Mesothelial cell of epicardium (in vitro differentiated cells): ENCODE data around the gene ZBED2. TPM values are rescaled to one million over a fixed set of nuclear protein-coding genes. Genes with fewer than 3 reads are reported as not detected.

Experiments used
- DNase-seq, 2 experiments: peaks; one replicate each; pipeline ENCODE4 v3.0.0; 2021; ENCODE audit warnings: low spot score in 2 of 2; ENCODE audit not compliant: unreplicated experiment in 2 of 2
- H3K27ac Mint-ChIP-seq: 2 replicates; pipeline ENCODE4 v1.8.0; 2021; ENCODE audit warnings: mixed read lengths
- H3K27me3 Mint-ChIP-seq: 2 replicates; pipeline ENCODE4 v1.8.0; 2021; ENCODE audit warnings: low read depth, mixed read lengths
- H3K36me3 Mint-ChIP-seq: 2 replicates; pipeline ENCODE4 v1.8.0; 2021; ENCODE audit warnings: mixed read lengths
- H3K4me1 Mint-ChIP-seq: 2 replicates; pipeline ENCODE4 v1.8.0; 2021; ENCODE audit warnings: mixed read lengths
- H3K4me3 Mint-ChIP-seq: 2 replicates; pipeline ENCODE4 v1.8.0; 2021; ENCODE audit warnings: mild to moderate bottlenecking, moderate library complexity, mixed read lengths
- H3K9me3 Mint-ChIP-seq: 2 replicates; pipeline ENCODE4 v1.8.0; 2021; ENCODE audit warnings: mixed read lengths
- total RNA-seq: library from RNA; stranded (reverse); gene quantifications from 3 replicates; pipeline ENCODE4 v1.2.1, GENCODE V29; 2021
- TF ChIP-seq, protein P1 (sequence below): fragments of 200-600 bp; sonication (generic); IDR thresholded peaks from one replicate; pipeline ENCODE4 v1.5.0; 2021; ENCODE audit warnings: antibody characterized with exemption; ENCODE audit not compliant: unreplicated experiment

ZBED2 gene
- total RNA-seq, 1 donor from 2014 or later = not detected

DNA sequence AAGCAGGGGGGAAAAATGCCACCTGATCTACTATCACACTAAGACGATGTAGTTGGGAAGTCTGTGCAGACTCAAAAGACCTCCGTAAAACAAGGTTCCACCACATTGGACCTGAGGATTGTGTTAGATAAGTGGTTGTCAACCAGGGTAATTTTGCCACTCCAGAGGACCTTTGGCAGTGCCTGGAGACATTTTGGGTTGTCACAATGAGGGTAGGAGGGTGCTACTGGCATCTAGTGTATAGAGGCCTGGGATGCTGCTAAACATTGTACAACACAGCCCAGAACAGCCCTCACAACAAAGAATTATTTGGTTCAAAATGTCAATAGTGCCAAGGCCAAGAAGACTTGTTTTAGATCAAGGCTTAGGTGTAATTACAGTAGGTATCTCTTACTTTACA lies 14.6 kb upstream of the ZBED2 start:
- H3K27me3 Mint-ChIP-seq = no peaks in the 10 kb centered on the region

GRCh38 chr3:111608383-111608782 lies 13.2 kb upstream of the ZBED2 start:
- DNase-seq = no peak
- H3K4me3 Mint-ChIP-seq = no peak overlapping the region
- H3K27ac Mint-ChIP-seq = no peak overlapping the region
- H3K9me3 Mint-ChIP-seq = no peaks in the 10 kb centered on the region
- TF ChIP-seq, protein P1, sequence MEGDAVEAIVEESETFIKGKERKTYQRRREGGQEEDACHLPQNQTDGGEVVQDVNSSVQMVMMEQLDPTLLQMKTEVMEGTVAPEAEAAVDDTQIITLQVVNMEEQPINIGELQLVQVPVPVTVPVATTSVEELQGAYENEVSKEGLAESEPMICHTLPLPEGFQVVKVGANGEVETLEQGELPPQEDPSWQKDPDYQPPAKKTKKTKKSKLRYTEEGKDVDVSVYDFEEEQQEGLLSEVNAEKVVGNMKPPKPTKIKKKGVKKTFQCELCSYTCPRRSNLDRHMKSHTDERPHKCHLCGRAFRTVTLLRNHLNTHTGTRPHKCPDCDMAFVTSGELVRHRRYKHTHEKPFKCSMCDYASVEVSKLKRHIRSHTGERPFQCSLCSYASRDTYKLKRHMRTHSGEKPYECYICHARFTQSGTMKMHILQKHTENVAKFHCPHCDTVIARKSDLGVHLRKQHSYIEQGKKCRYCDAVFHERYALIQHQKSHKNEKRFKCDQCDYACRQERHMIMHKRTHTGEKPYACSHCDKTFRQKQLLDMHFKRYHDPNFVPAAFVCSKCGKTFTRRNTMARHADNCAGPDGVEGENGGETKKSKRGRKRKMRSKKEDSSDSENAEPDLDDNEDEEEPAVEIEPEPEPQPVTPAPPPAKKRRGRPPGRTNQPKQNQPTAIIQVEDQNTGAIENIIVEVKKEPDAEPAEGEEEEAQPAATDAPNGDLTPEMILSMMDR = no peak
- H3K4me1 Mint-ChIP-seq = peaks cover 12% of the 10 kb centered on the region
- H3K36me3 Mint-ChIP-seq = no peaks in the 10 kb centered on the region
- H3K27me3 Mint-ChIP-seq = no peaks in the 10 kb centered on the region

More for the DNA sequence above, 14.6 kb upstream of the ZBED2 start:
- DNase-seq = no peak
- H3K36me3 Mint-ChIP-seq = no peaks in the 10 kb centered on the region
- no peak overlapping the region for H3K27ac Mint-ChIP-seq
- no peaks in the 10 kb centered on the region for H3K9me3 Mint-ChIP-seq
- no peak overlapping the region for H3K4me3 Mint-ChIP-seq
- H3K4me1 Mint-ChIP-seq = peaks cover 12% of the 10 kb centered on the region
- TF ChIP-seq, protein P1 = no peak

- no peaks in the 10 kb centered on the region for H3K9me3 Mint-ChIP-seq
- H3K27ac Mint-ChIP-seq = no peak overlapping the region
- H3K4me1 Mint-ChIP-seq = peaks cover 12% of the 10 kb centered on the region
- no peak for DNase-seq
- no peaks in the 10 kb centered on the region for H3K27me3 Mint-ChIP-seq
- TF ChIP-seq, protein P1 = no peak
- H3K4me3 Mint-ChIP-seq = no peak overlapping the region
- no peaks in the 10 kb centered on the region for H3K36me3 Mint-ChIP-seq
These were observed 12.2 kb upstream of the ZBED2 start for GRCh38 chr3:111607240-111607920.

DNA sequence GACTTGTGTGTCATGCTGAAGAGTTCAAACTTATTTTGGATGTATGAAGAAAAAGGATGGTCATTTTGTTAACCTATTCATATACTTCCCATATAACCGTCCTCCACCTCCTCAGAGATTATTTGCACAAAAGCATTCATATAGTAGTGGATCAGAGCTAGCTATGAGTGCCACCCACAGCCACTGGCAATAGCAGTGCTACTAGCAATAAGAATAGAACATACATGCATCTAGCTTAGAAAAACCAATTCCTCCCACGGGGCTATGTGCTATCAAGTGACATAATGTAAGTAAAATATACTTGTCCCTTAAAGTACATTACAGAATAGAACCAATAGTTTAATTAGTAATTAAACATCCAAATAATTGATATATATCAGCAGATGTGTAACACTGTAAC lies 10.3 kb upstream of the ZBED2 start:
- TF ChIP-seq, protein P1 = no peak
- peaks cover 10% of the 10 kb centered on the region for H3K4me1 Mint-ChIP-seq
- no peak overlapping the region for H3K4me3 Mint-ChIP-seq
- H3K27ac Mint-ChIP-seq = no peak overlapping the region
- no peaks in the 10 kb centered on the region for H3K27me3 Mint-ChIP-seq
- no peaks in the 10 kb centered on the region for H3K36me3 Mint-ChIP-seq
- no peak for DNase-seq
- no peaks in the 10 kb centered on the region for H3K9me3 Mint-ChIP-seq

GRCh38 chr3:111605018-111605417 lies 9.9 kb upstream of the ZBED2 start:
- Mint-ChIP-seq H3K27me3 (no peaks in the 10 kb centered on the region), H3K27ac (no peak overlapping the region), H3K4me3 (no peak overlapping the region), H3K9me3 (no peaks in the 10 kb centered on the region), H3K36me3 (no peaks in the 10 kb centered on the region), H3K4me1 (peaks cover 6% of the 10 kb centered on the region)
- DNase-seq = no peak
- TF ChIP-seq, protein P1 = no peak
